IPS-18c (cell line): Measurements from ENCODE around the gene CD96.
"Not testable (repeated sequence)": the region's sequence is repeated elsewhere in the genome, so short reads cannot be mapped to it uniquely, and the experiment has no call there.

Experiments used
- H3K4me3 ChIP-seq: 2 replicates; pipeline ENCODE4 v1.7.0; 2013; ENCODE audit warnings: low read depth, mild to moderate bottlenecking, low read length, moderate library complexity; ENCODE audit not compliant: insufficient read depth
- H3K9me3 ChIP-seq: one replicate; pipeline ENCODE4 v1.6.1; 2013; ENCODE audit warnings: mild to moderate bottlenecking, low read length, moderate library complexity; ENCODE audit not compliant: control insufficient read depth, insufficient read depth

CD96 gene

GRCh38 chr3:111635403-111635802, 93.4 kb downstream of the CD96 start:
- H3K9me3 ChIP-seq: no peaks in the 10 kb centered on the region
- H3K4me3 ChIP-seq: no peak overlapping the region

- H3K4me3 ChIP-seq: no peak overlapping the region
- H3K9me3 ChIP-seq: no peaks in the 10 kb centered on the region
These were observed 94.4 kb downstream of the CD96 start for GRCh38 chr3:111636366-111636885.

GRCh38 chr3:111639316-111639715, 97.3 kb downstream of the CD96 start:
- H3K4me3 ChIP-seq: no peak overlapping the region
- H3K9me3 ChIP-seq: no peaks in the 10 kb centered on the region

GRCh38 chr3:111648991-111649579, 107.1 kb downstream of the CD96 start:
- Histone ChIP-seq H3K9me3 (no peaks in the 10 kb centered on the region), H3K4me3 (no peak overlapping the region)

GRCh38 chr3:111650378-111651275, 108.6 kb downstream of the CD96 start:
- Histone ChIP-seq H3K4me3 (no peak overlapping the region), H3K9me3 (no peaks in the 10 kb centered on the region)

- no peak overlapping the region for H3K4me3 ChIP-seq
- no peaks in the 10 kb centered on the region for H3K9me3 ChIP-seq
These were observed 110.6 kb downstream of the CD96 start for GRCh38 chr3:111652492-111653180.

- Histone ChIP-seq H3K4me3 (no peak overlapping the region), H3K9me3 (no peaks in the 10 kb centered on the region)
These were observed 111.8 kb downstream of the CD96 start for GRCh38 chr3:111653766-111654165.

- Histone ChIP-seq H3K9me3 (peaks cover 10% of the 10 kb centered on the region), H3K4me3 (no peak overlapping the region; the same call in 1 of the 2 replicates)
These were observed 120.0 kb downstream of the CD96 start for GRCh38 chr3:111662012-111662411.

GRCh38 chr3:111662907-111663306, 120.9 kb downstream of the CD96 start:
- Histone ChIP-seq H3K4me3 (no peak overlapping the region), H3K9me3 (peaks cover 10% of the 10 kb centered on the region)

GRCh38 chr3:111666041-111666735, 124.2 kb downstream of the CD96 start:
- Histone ChIP-seq H3K4me3 (no peak overlapping the region), H3K9me3 (peaks cover 13% of the 10 kb centered on the region)

- H3K4me3 ChIP-seq: no peak overlapping the region
- H3K9me3 ChIP-seq: peaks cover 9% of the 10 kb centered on the region
These were observed 125.2 kb downstream of the CD96 start for GRCh38 chr3:111667170-111667569.

GRCh38 chr3:111667621-111668239, 125.7 kb downstream of the CD96 start:
- no peak overlapping the region for H3K4me3 ChIP-seq
- H3K9me3 ChIP-seq: peaks cover 7% of the 10 kb centered on the region

GRCh38 chr3:111668326-111668725, 126.3 kb downstream of the CD96 start:
- H3K9me3 ChIP-seq: peaks cover 3% of the 10 kb centered on the region

GRCh38 chr3:111668888-111669488, 127.0 kb downstream of the CD96 start:
- no peak overlapping the region for H3K4me3 ChIP-seq
- peaks cover 3% of the 10 kb centered on the region for H3K9me3 ChIP-seq

More at GRCh38 chr3:111668326-111668725, 126.3 kb downstream of the CD96 start:
- H3K4me3 ChIP-seq: no peak overlapping the region

- Histone ChIP-seq H3K9me3 (peaks cover 3% of the 10 kb centered on the region), H3K4me3 (no peak overlapping the region)
These were observed 128.1 kb downstream of the CD96 start for GRCh38 chr3:111669926-111670630.

- not testable (repeated sequence) for H3K4me3 ChIP-seq, H3K9me3 ChIP-seq
These were observed 130.5 kb downstream of the CD96 start for GRCh38 chr3:111672461-111672860.
